ENCODE data around the gene TBX21. TPM values are rescaled to one million over a fixed set of nuclear protein-coding genes. Genes with fewer than 3 reads are reported as not detected.

Gene TBX21
- total and polyA plus RNA-seq, 5 experiments from 2014 or later = 0.42 to 27.4 (median 1.6) TPM

- peaks cover 36 to 67% (median 57%) of the 10 kb centered on the region in 4 donors for H3K4me1 Mint-ChIP-seq
- no peak overlapping the region for H3K27ac Mint-ChIP-seq
- POLR2A ChIA-PET = interaction anchor here (1.4 kb wide), 1 partner anchor 10 kb away, joined by 7 read pairs; no protein-coding TSS in a partner anchor
- no peaks in the 10 kb centered on the region for H3K9me3 Mint-ChIP-seq
- no peak for ATAC-seq
- H3K4me3 Mint-ChIP-seq = no peak overlapping the region
- DNase-seq = no peak
- H3K27me3 Mint-ChIP-seq = no peaks in the 10 kb centered on the region
- H3K36me3 Mint-ChIP-seq = no peaks in the 10 kb centered on the region
These were observed 24.6 kb upstream of the TBX21 start for GRCh38 chr17:47708312-47708863.

- ATAC-seq (no peak), DNase-seq (no peak)
- no peaks in the 10 kb centered on the region for H3K27me3 Mint-ChIP-seq
- no peak overlapping the region for H3K27ac Mint-ChIP-seq
- no peaks in the 10 kb centered on the region for H3K9me3 Mint-ChIP-seq
- POLR2A ChIA-PET = interaction anchor here (0.6 kb wide), 1 partner anchor 1296 kb away, joined by 3 read pairs; no protein-coding TSS in a partner anchor
- peaks cover 38 to 67% (median 55%) of the 10 kb centered on the region in 4 donors for H3K4me1 Mint-ChIP-seq
- no peaks in the 10 kb centered on the region for H3K36me3 Mint-ChIP-seq
- H3K4me3 Mint-ChIP-seq = no peak overlapping the region
These were observed 24.0 kb upstream of the TBX21 start for GRCh38 chr17:47708864-47709541.

- H3K9me3 Mint-ChIP-seq = no peaks in the 10 kb centered on the region
- DNase-seq = no peak
- H3K4me1 Mint-ChIP-seq = peaks cover 36 to 67% (median 53%) of the 10 kb centered on the region in 4 donors
- no peak for ATAC-seq
- H3K4me3 Mint-ChIP-seq = no peak overlapping the region
- no peaks in the 10 kb centered on the region for H3K27me3 Mint-ChIP-seq
- POLR2A ChIA-PET = interaction anchor here (0.6 kb wide), 1 partner anchor 1295 kb away, joined by 3 read pairs; no protein-coding TSS in a partner anchor
- peak overlapping the region in 1 of 10 donors; percentile 52 for H3K27ac Mint-ChIP-seq
- no peaks in the 10 kb centered on the region for H3K36me3 Mint-ChIP-seq
These were observed 23.4 kb upstream of the TBX21 start for GRCh38 chr17:47709594-47709993.

- no peaks in the 10 kb centered on the region for H3K9me3 Mint-ChIP-seq
- ATAC-seq (no peak), DNase-seq (no peak)
- no peak overlapping the region for H3K4me3 Mint-ChIP-seq
- peak overlapping the region in 2 of 10 donors; percentile 60 to 77 for H3K27ac Mint-ChIP-seq
- no peaks in the 10 kb centered on the region for H3K36me3 Mint-ChIP-seq
- H3K27me3 Mint-ChIP-seq = no peaks in the 10 kb centered on the region
- H3K4me1 Mint-ChIP-seq = peaks cover 17 to 66% (median 44%) of the 10 kb centered on the region in 4 donors
- POLR2A ChIA-PET = no interaction called here
These were observed 21.5 kb upstream of the TBX21 start for GRCh38 chr17:47711366-47712099.

- Mint-ChIP-seq H3K9me3 (no peaks in the 10 kb centered on the region), H3K27ac (peak overlapping the region in 1 of 10 donors; percentile 89), H3K36me3 (no peaks in the 10 kb centered on the region), H3K27me3 (no peaks in the 10 kb centered on the region), H3K4me1 (peaks cover 9 to 66% (median 38%) of the 10 kb centered on the region in 4 donors), H3K4me3 (peak overlapping the region in 1 of 10 donors; percentile 43)
- DNase-seq (no peak), ATAC-seq (no peak)
- POLR2A ChIA-PET = interaction anchor here (1.0 kb wide), 1 partner anchor 8 kb away, joined by 3 read pairs; no protein-coding TSS in a partner anchor
These were observed 20.6 kb upstream of the TBX21 start for GRCh38 chr17:47712330-47713023.

- H3K36me3 Mint-ChIP-seq = no peaks in the 10 kb centered on the region
- H3K27ac Mint-ChIP-seq = peak overlapping the region in 3 of 10 donors; percentile 49 to 89 (median 55)
- H3K27me3 Mint-ChIP-seq = no peaks in the 10 kb centered on the region
- no peak for DNase-seq
- POLR2A ChIA-PET = interaction anchor here (1.3 kb wide), 1 partner anchor 10 kb away, joined by 4 read pairs; no protein-coding TSS in a partner anchor
- no peaks in the 10 kb centered on the region for H3K9me3 Mint-ChIP-seq
- H3K4me3 Mint-ChIP-seq = peak overlapping the region in 3 of 10 donors; percentile 14 to 73 (median 57)
- peaks cover 22 to 79% (median 51%) of the 10 kb centered on the region in 4 donors for H3K4me1 Mint-ChIP-seq
- no peak for ATAC-seq
These were observed 18.9 kb upstream of the TBX21 start for GRCh38 chr17:47713980-47714700.

- Mint-ChIP-seq H3K4me1 (peaks cover 25 to 83% (median 58%) of the 10 kb centered on the region in 4 donors), H3K36me3 (no peaks in the 10 kb centered on the region), H3K4me3 (peak overlapping the region in 2 of 10 donors; percentile 57 to 73), H3K9me3 (no peaks in the 10 kb centered on the region), H3K27ac (peak overlapping the region in 5 of 10 donors; percentile 26 to 89 (median 61)), H3K27me3 (no peaks in the 10 kb centered on the region)
- POLR2A ChIA-PET = interaction anchor here (1.3 kb wide), 1 partner anchor 11 kb away, joined by 4 read pairs; no protein-coding TSS in a partner anchor
- ATAC-seq = no peak
- DNase-seq = no peak
These were observed 18.2 kb upstream of the TBX21 start for GRCh38 chr17:47714773-47715396.

DNA sequence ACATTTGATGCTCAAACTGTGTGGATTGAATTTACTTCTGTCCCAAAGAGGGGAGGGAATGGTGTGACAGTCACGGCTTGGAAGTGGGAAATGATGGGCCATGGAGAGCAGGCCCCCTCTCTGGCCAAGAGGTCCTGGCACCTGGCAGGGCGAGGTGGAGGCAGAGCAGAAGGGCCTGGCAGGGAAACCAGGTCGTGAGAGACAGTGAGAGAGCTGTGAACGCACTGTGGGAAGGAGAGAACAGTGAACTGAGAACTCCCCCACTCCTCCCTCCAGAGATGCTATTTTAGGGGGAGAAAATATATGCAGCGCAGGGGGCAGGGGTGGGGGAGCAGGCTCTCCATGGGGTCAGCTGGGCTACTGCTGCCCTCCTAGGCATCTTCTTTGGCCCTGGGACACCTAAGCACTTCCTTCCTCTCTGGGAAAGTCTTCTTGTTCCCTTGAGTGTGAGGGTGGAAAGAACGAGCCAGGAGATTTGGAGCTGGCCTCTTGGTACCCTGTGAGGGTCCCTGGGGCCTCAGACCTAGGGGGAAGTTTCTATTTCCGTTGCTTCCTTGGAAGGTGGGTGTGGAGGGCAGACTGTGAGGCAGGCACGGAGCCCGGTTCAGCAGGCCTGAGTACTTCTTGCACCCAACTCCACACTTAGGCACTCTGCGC lies 17.2 kb upstream of the TBX21 start:
- no peaks in the 10 kb centered on the region for H3K27me3 Mint-ChIP-seq
- no peak for DNase-seq
- peaks cover 23 to 92% (median 65%) of the 10 kb centered on the region in 4 donors for H3K4me1 Mint-ChIP-seq
- POLR2A ChIA-PET = interaction anchor here (1.1 kb wide), 1 partner anchor 20 kb away, joined by 3 read pairs; no protein-coding TSS in a partner anchor
- peak overlapping the region in 2 of 10 donors; percentile 57 to 73 for H3K4me3 Mint-ChIP-seq
- no peaks in the 10 kb centered on the region for H3K36me3 Mint-ChIP-seq
- ATAC-seq = no peak
- H3K27ac Mint-ChIP-seq = peak overlapping the region in 4 of 10 donors; percentile 58 to 89 (median 75)
- no peaks in the 10 kb centered on the region for H3K9me3 Mint-ChIP-seq

- Mint-ChIP-seq H3K9me3 (no peaks in the 10 kb centered on the region), H3K4me1 (peaks cover 25 to 98% (median 69%) of the 10 kb centered on the region in 4 donors), H3K36me3 (no peaks in the 10 kb centered on the region), H3K4me3 (peak overlapping the region in 1 of 10 donors; percentile 73), H3K27ac (peak overlapping the region in 3 of 10 donors; percentile 18 to 89 (median 61)), H3K27me3 (peaks cover 0 to 1% (median 0%) of the 10 kb centered on the region in 5 donors)
- DNase-seq = no peak
- POLR2A ChIA-PET = interaction anchor here (0.7 to 1.1 kb wide), 2 partner anchors 9 to 21 kb away, joined by 3 read pairs; no protein-coding TSS in a partner anchor
- ATAC-seq = no peak
These were observed 16.7 kb upstream of the TBX21 start for GRCh38 chr17:47716375-47716774.

- Mint-ChIP-seq H3K27me3 (peaks cover 0 to 5% (median 2%) of the 10 kb centered on the region in 5 donors), H3K36me3 (no peaks in the 10 kb centered on the region), H3K4me3 (peak overlapping the region in 1 of 10 donors; percentile 76), H3K4me1 (peaks cover 23 to 93% (median 72%) of the 10 kb centered on the region in 4 donors), H3K27ac (peak overlapping the region in 2 of 10 donors; percentile 20 to 54), H3K9me3 (no peaks in the 10 kb centered on the region)
- DNase-seq (no peak), ATAC-seq (peak in 1 of 2 donors; percentile 20)
- POLR2A ChIA-PET = interaction anchor here (0.7 kb wide), 1 partner anchor 10 kb away, joined by 3 read pairs; no protein-coding TSS in a partner anchor
These were observed 15.8 kb upstream of the TBX21 start for GRCh38 chr17:47717261-47717697.
